ENCODE measurements around the gene SLC34A1. TPM values are rescaled to one million over a fixed set of nuclear protein-coding genes. Genes with fewer than 3 reads are reported as not detected.

The SLC34A1 gene
- total and polyA plus RNA-seq, 9 donors, result not detected

- peak; percentile 92 to 95 (median 93) for DNase-seq
- Histone ChIP-seq H3K36me3 (no peaks in the 10 kb centered on the region), H3K9me3 (no peaks in the 10 kb centered on the region), H3K4me1 (ENCODE audit: insufficient read depth) (peaks cover 12% of the 10 kb centered on the region), H3K27me3 (no peaks in the 10 kb centered on the region), H3K27ac (peak overlapping the region; percentile 86 to 92), H3K4me3 (peak overlapping the region; percentile 44)
- 3 to 14% (median 6%) methylated on average over 34 to 36 of the region's 36 CpGs for WGBS, 3 donors
- TF ChIP-seq POLR2A (IDR thresholded peaks at IDR 0.05), result peak; percentile 46
- TF ChIP-seq, protein P1, sequence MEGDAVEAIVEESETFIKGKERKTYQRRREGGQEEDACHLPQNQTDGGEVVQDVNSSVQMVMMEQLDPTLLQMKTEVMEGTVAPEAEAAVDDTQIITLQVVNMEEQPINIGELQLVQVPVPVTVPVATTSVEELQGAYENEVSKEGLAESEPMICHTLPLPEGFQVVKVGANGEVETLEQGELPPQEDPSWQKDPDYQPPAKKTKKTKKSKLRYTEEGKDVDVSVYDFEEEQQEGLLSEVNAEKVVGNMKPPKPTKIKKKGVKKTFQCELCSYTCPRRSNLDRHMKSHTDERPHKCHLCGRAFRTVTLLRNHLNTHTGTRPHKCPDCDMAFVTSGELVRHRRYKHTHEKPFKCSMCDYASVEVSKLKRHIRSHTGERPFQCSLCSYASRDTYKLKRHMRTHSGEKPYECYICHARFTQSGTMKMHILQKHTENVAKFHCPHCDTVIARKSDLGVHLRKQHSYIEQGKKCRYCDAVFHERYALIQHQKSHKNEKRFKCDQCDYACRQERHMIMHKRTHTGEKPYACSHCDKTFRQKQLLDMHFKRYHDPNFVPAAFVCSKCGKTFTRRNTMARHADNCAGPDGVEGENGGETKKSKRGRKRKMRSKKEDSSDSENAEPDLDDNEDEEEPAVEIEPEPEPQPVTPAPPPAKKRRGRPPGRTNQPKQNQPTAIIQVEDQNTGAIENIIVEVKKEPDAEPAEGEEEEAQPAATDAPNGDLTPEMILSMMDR (IDR thresholded peaks at IDR 0.05), result no peak
- no peak for TF ChIP-seq EP300 (IDR thresholded peaks at IDR 0.05)
- intact Hi-C loops (cut with DNase I), result loop anchor here in 1 of 4 donors (10.0 kb wide), 1 partner anchor 252 kb away; no protein-coding TSS in a partner anchor
Observed at GRCh38 chr5:177366528-177367322, 17.5 kb upstream of the SLC34A1 start.

DNA sequence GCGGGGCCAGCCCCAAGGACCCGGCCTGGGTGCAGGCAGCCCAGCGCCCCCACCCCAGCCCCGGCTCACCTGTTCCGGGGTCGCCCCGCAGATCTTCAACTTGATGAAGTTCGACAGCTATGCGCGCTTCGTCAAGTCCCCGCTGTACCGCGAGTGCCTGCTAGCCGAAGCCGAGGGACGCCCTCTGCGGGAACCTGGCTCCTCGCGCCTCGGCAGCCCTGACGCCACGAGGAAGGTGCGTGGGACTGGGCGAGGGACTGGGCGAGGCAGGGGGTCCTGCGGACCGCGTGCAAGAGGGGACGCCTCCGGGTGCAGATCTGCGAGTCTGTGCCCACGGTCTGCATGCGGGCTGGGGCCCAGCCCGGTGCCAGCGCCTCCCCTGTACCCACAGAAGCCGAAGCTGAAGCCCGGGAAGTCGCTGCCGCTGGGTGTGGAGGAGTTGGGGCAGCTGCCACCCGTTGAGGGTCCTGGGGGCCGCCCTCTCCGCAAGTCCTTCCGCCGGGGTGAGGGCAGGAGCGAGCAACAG, 16.8 kb upstream of the SLC34A1 start:
- Histone ChIP-seq H3K4me1 (ENCODE audit: insufficient read depth) (peaks cover 12% of the 10 kb centered on the region), H3K9me3 (no peaks in the 10 kb centered on the region), H3K27ac (peak overlapping the region; percentile 86 to 92), H3K27me3 (no peaks in the 10 kb centered on the region), H3K4me3 (peak overlapping the region; percentile 44), H3K36me3 (no peaks in the 10 kb centered on the region)
- TF ChIP-seq POLR2A (IDR thresholded peaks at IDR 0.05), result no peak
- WGBS, 3 donors, result 9 to 22% (median 12%) methylated on average over 46 of the region's 46 CpGs
- intact Hi-C loops (cut with DNase I), result loop anchor here in 1 of 4 donors (10.0 kb wide), 1 partner anchor 253 kb away; no protein-coding TSS in a partner anchor
- DNase-seq, result no peak

DNA sequence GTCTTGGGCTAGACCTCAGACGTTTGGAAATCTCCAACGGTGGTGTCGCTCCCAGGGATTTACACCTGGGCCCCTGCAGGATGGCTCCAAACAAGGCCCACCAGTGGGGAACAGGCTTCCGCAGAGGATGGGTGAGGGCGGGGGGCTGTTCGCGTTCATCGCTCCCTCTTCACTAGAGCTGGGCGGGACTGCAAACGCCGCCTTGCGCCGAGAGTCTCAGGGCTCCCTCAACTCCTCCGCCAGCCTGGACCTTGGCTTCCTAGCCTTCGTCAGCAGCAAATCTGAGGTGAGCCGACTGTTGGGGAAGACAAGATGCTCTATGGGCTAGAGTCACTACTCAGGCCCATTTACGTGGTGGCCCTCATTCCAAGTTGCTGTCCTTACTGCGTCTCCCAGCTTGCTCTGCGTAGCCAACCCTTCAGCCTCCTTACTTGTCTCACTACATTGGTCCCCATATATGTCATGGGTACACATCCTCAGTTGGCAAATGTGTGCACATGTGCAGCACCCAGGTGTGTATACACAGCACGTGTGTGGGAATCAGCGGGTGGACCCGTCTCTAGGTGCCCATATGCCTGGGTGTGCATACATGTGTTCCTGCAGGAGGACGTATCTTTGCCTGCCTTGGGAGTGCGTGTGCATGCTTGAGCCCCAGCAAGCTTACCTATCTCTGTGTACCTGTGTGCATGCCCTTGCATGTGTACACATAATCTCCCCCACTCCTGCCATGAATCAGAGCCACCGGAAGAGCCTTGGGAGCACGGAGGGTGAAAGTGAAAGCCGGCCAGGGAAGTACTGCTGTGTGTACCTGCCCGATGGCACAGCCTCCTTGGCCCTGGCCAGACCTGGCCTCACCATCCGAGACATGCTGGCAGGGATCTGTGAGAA, 16.0 kb upstream of the SLC34A1 start:
- Histone ChIP-seq H3K27ac (no peak overlapping the region), H3K36me3 (no peaks in the 10 kb centered on the region), H3K9me3 (no peaks in the 10 kb centered on the region), H3K4me1 (ENCODE audit: insufficient read depth) (peaks cover 11% of the 10 kb centered on the region), H3K27me3 (no peaks in the 10 kb centered on the region), H3K4me3 (no peak overlapping the region)
- TF ChIP-seq EP300 (IDR thresholded peaks at IDR 0.05) (no peak), POLR2A (IDR thresholded peaks at IDR 0.05) (no peak)
- TF ChIP-seq, protein P1 (IDR thresholded peaks at IDR 0.05), result no peak
- DNase-seq, result no peak
- WGBS, 3 donors, result 84 to 87% (median 85%) methylated on average over 29 of the region's 29 CpGs
- intact Hi-C loops (cut with DNase I), result loop anchor here in 1 of 4 donors (10.0 kb wide), 1 partner anchor 253 kb away; no protein-coding TSS in a partner anchor

- Histone ChIP-seq H3K9me3 (no peaks in the 10 kb centered on the region), H3K4me1 (ENCODE audit: insufficient read depth) (peaks cover 10% of the 10 kb centered on the region), H3K36me3 (no peaks in the 10 kb centered on the region), H3K4me3 (no peak overlapping the region), H3K27ac (no peak overlapping the region), H3K27me3 (no peaks in the 10 kb centered on the region)
- no peak for TF ChIP-seq POLR2A (IDR thresholded peaks at IDR 0.05)
- TF ChIP-seq, protein P1 (IDR thresholded peaks at IDR 0.05), result peak in 2 of 3 donors; percentile 15 to 19
- 66 to 71% (median 71%) methylated on average over 5 of the region's 5 CpGs for WGBS, 3 donors
- intact Hi-C loops (cut with DNase I), result loop anchor here in 1 of 4 donors (10.0 kb wide), 1 partner anchor 254 kb away; no protein-coding TSS in a partner anchor
- no peak for DNase-seq
Observed at GRCh38 chr5:177368869-177369644, 15.2 kb upstream of the SLC34A1 start.
